Naive thymus-derived CD4-positive, alpha-beta T cell (primary cell): ENCODE measurements around the gene C2CD2. TPM values are rescaled to one million over a fixed set of nuclear protein-coding genes. Genes with fewer than 3 reads are reported as not detected.

Experiments used
- ATAC-seq: fragments of 150-1000 bp; cut with Tn5 transposase; 2 replicates; pipeline ENCODE4 v1.10.0; 2021; ENCODE audit warnings: mild to moderate bottlenecking, moderate library complexity
- CTCF ChIA-PET: fragments of 350-600 bp; sonication (Branson Sonifier 250); formaldehyde crosslinking; loops from one replicate; lab custom pipeline; 2021; ENCODE audit warnings: antibody characterized with exemption; lab: Charles Lee
- POLR2A ChIA-PET: fragments of 350-600 bp; sonication (Branson Sonifier 250); formaldehyde crosslinking; loops from one replicate; lab custom pipeline; 2021; ENCODE audit warnings: antibody characterized with exemption, inconsistent platforms; lab: Charles Lee
- DNase-seq, 9 donors: peaks; one replicate each; pipeline versions ENCODE4 v3.0.0 to v3.0.0-alpha.2; 2020 to 2022; ENCODE audit warnings: mixed read lengths in 1 of 9
- H3K27ac ChIP-seq: one replicate; pipeline ENCODE4 v1.7.0; 2013; ENCODE audit warnings: mild to moderate bottlenecking, low read depth, low read length, moderate library complexity
- H3K27me3 ChIP-seq, 2 donors: one replicate each; pipeline ENCODE4 v1.7.0; 2013; ENCODE audit warnings: low read length in 2 of 2, mild to moderate bottlenecking in 2 of 2, moderate library complexity in 2 of 2; ENCODE audit not compliant: control insufficient read depth in 2 of 2, insufficient read depth in 2 of 2
- H3K36me3 ChIP-seq, 3 experiments: 1 replicate in 2 of 3; 2 replicates in 1 of 3; pipeline ENCODE4 v1.7.0; 2013; ENCODE audit warnings: low read length in 3 of 3, mild to moderate bottlenecking in 3 of 3, moderate library complexity in 1 of 3; ENCODE audit not compliant: insufficient read depth in 3 of 3, control insufficient read depth in 2 of 3
- H3K4me1 ChIP-seq, 2 donors: one replicate each; pipeline ENCODE4 v1.7.0; 2013; ENCODE audit warnings: low read length in 2 of 2, mild to moderate bottlenecking in 2 of 2, moderate library complexity in 1 of 2; ENCODE audit not compliant: control insufficient read depth in 2 of 2, insufficient read depth in 2 of 2
- H3K4me3 ChIP-seq: 2 replicates; pipeline ENCODE4 v1.7.0; 2013; ENCODE audit warnings: mild to moderate bottlenecking, low read length
- H3K9me3 ChIP-seq, 3 experiments: 1 replicate in 2 of 3; 2 replicates in 1 of 3; pipeline ENCODE4 v1.7.0; 2013; ENCODE audit warnings: low read length in 3 of 3; ENCODE audit not compliant: control insufficient read depth in 2 of 3
- H3K27ac Mint-ChIP-seq, 9 donors: one replicate each; pipeline ENCODE4 v1.8.0; 2020 to 2022; ENCODE audit warnings: mixed read lengths in 9 of 9, mild to moderate bottlenecking in 8 of 9, moderate library complexity in 5 of 9, inconsistent platforms in 2 of 9
- H3K27me3 Mint-ChIP-seq, 5 donors: one replicate each; pipeline ENCODE4 v1.8.0; 2021 to 2022; ENCODE audit warnings: mixed read lengths in 5 of 5, mild to moderate bottlenecking in 1 of 5
- H3K36me3 Mint-ChIP-seq, 5 donors: one replicate each; pipeline ENCODE4 v1.8.0; 2020 to 2022; ENCODE audit warnings: mixed read lengths in 5 of 5, mild to moderate bottlenecking in 3 of 5, inconsistent platforms in 1 of 5
- H3K4me1 Mint-ChIP-seq, 7 donors: one replicate each; pipeline ENCODE4 v1.8.0; 2020 to 2022; ENCODE audit warnings: mixed read lengths in 7 of 7, mild to moderate bottlenecking in 3 of 7, inconsistent platforms in 1 of 7
- H3K4me3 Mint-ChIP-seq, 10 donors: one replicate each; pipeline ENCODE4 v1.8.0; 2020 to 2022; ENCODE audit warnings: mild to moderate bottlenecking in 10 of 10, mixed read lengths in 10 of 10, moderate library complexity in 6 of 10, inconsistent platforms in 2 of 10
- H3K9me3 Mint-ChIP-seq, 11 donors: one replicate each; pipeline ENCODE4 v1.8.0; 2020 to 2022; ENCODE audit warnings: mixed read lengths in 11 of 11, mild to moderate bottlenecking in 4 of 11, inconsistent platforms in 1 of 11, moderate library complexity in 1 of 11
- intact Hi-C, 2 donors: fragments of 100-400 bp; cut with micrococcal nuclease; formaldehyde crosslinking; loops; one replicate each; pipeline ENCODE4 v1.15.1; 2023
- polyA plus RNA-seq, 2 donors: library from polyadenylated mRNA; unstranded; fragments of 300-500 nt; fragmentation: Illumina TruSeq; gene quantifications; one replicate each; pipeline ENCODE4 v1.2.3, GENCODE V29; 2021
- total RNA-seq, 6 experiments: library from RNA in 5 of 6; stranded (reverse) in 5 of 6; gene quantifications; 1 replicate in 5 of 6; 2 replicates in 1 of 6; pipeline ENCODE4 v1.2.3 and lab custom pipeline; 2021 to 2026

C2CD2 gene
- total and polyA plus RNA-seq, 7 experiments from 2014 or later = 2.8 to 14.8 (median 10.0) TPM

GRCh38 chr21:41956926-41957729, 3.3 kb upstream of the C2CD2 start:
- Histone ChIP-seq H3K4me1 (peaks cover 0 to 6% of the 10 kb centered on the region in 2 donors), H3K27ac (no peak overlapping the region), H3K36me3 (no peaks in the 10 kb centered on the region), H3K9me3 (no peaks in the 10 kb centered on the region), H3K27me3 (no peaks in the 10 kb centered on the region), H3K4me3 (no peak overlapping the region)
- POLR2A ChIA-PET = no interaction called here
- intact Hi-C loops = no loop called here
- H3K4me1 Mint-ChIP-seq = peaks cover 9 to 34% (median 12%) of the 10 kb centered on the region in 7 donors
- no peak for DNase-seq
- peaks cover 5 to 29% (median 7%) of the 10 kb centered on the region in 5 donors for H3K27me3 Mint-ChIP-seq
- no peak overlapping the region for H3K27ac Mint-ChIP-seq
- no peak for ATAC-seq
- peaks cover 0 to 2% (median 0%) of the 10 kb centered on the region in 11 donors for H3K9me3 Mint-ChIP-seq
- H3K36me3 Mint-ChIP-seq = peaks cover 0 to 3% (median 0%) of the 10 kb centered on the region in 5 donors
- no peak overlapping the region for H3K4me3 Mint-ChIP-seq
- CTCF ChIA-PET = no interaction called here

GRCh38 chr21:41955516-41955915, 1.7 kb upstream of the C2CD2 start:
- ChIA-PET CTCF (interaction anchor here (0.7 kb wide), 1 partner anchor 140 kb away, joined by 3 read pairs; no protein-coding TSS in a partner anchor), POLR2A (no interaction called here)
- Mint-ChIP-seq H3K4me1 (peaks cover 4 to 25% (median 9%) of the 10 kb centered on the region in 7 donors), H3K27ac (peak overlapping the region in 1 of 9 donors; percentile 33), H3K9me3 (peaks cover 0 to 2% (median 0%) of the 10 kb centered on the region in 11 donors), H3K4me3 (no peak overlapping the region), H3K36me3 (peaks cover 0 to 4% (median 0%) of the 10 kb centered on the region in 5 donors), H3K27me3 (peaks cover 0 to 28% (median 7%) of the 10 kb centered on the region in 5 donors)
- Histone ChIP-seq H3K27ac (no peak overlapping the region), H3K4me1 (peaks cover 0 to 6% of the 10 kb centered on the region in 2 donors), H3K36me3 (no peaks in the 10 kb centered on the region), H3K4me3 (no peak overlapping the region), H3K9me3 (no peaks in the 10 kb centered on the region), H3K27me3 (no peaks in the 10 kb centered on the region)
- ATAC-seq (no peak), DNase-seq (no peak)
- intact Hi-C loops = no loop called here

- H3K4me1 ChIP-seq = peaks cover 0 to 6% of the 10 kb centered on the region in 2 donors
- Mint-ChIP-seq H3K27ac (peak overlapping the region in 4 of 9 donors; percentile 3 to 33 (median 14)), H3K4me1 (peaks cover 4 to 25% (median 9%) of the 10 kb centered on the region in 7 donors), H3K9me3 (peaks cover 0 to 2% (median 0%) of the 10 kb centered on the region in 11 donors), H3K27me3 (peaks cover 0 to 26% (median 7%) of the 10 kb centered on the region in 5 donors), H3K36me3 (peaks cover 0 to 4% (median 0%) of the 10 kb centered on the region in 5 donors), H3K4me3 (peak overlapping the region in 9 of 10 donors; percentile 11 to 88 (median 56))
- no peak overlapping the region for H3K4me3 ChIP-seq
- ATAC-seq (no peak), DNase-seq (no peak)
- H3K36me3 ChIP-seq = no peaks in the 10 kb centered on the region
- no peak overlapping the region for H3K27ac ChIP-seq
- ChIA-PET CTCF (no interaction called here), POLR2A (no interaction called here)
- no peaks in the 10 kb centered on the region for H3K27me3 ChIP-seq
- no peaks in the 10 kb centered on the region for H3K9me3 ChIP-seq
- intact Hi-C loops = no loop called here
These were observed 1.1 kb upstream of the C2CD2 start for GRCh38 chr21:41954654-41955499.

GRCh38 chr21:41953249-41953830, 478 bp downstream of the C2CD2 start:
- H3K36me3 Mint-ChIP-seq = peaks cover 0 to 4% (median 0%) of the 10 kb centered on the region in 5 donors
- no peaks in the 10 kb centered on the region for H3K9me3 ChIP-seq
- peak overlapping the region; percentile 16 to 78 (median 64) for H3K4me3 Mint-ChIP-seq
- H3K36me3 ChIP-seq = no peaks in the 10 kb centered on the region
- ChIA-PET POLR2A (no interaction called here), CTCF (no interaction called here)
- no peak overlapping the region for H3K4me3 ChIP-seq
- intact Hi-C loops = loop anchor here in 1 of 2 donors (2.0 kb wide), 1 partner anchor 27 kb away; no protein-coding TSS in a partner anchor
- H3K27ac ChIP-seq = no peak overlapping the region
- H3K4me1 Mint-ChIP-seq = peaks cover 4 to 25% (median 9%) of the 10 kb centered on the region in 7 donors
- H3K4me1 ChIP-seq = peaks cover 0 to 6% of the 10 kb centered on the region in 2 donors
- DNase-seq (peak in 3 of 9 donors; percentile 6 to 46 (median 8)), ATAC-seq (peak; percentile 44)
- peaks cover 0 to 26% (median 7%) of the 10 kb centered on the region in 5 donors for H3K27me3 Mint-ChIP-seq
- H3K27ac Mint-ChIP-seq = peak overlapping the region in 1 of 9 donors; percentile 34
- no peaks in the 10 kb centered on the region for H3K27me3 ChIP-seq
- peaks cover 0 to 3% (median 0%) of the 10 kb centered on the region in 11 donors for H3K9me3 Mint-ChIP-seq

GRCh38 chr21:41952568-41953248, 1.1 kb downstream of the C2CD2 start:
- intact Hi-C loops = loop anchor here in 1 of 2 donors (2.0 kb wide), 1 partner anchor 26 kb away; no protein-coding TSS in a partner anchor
- Histone ChIP-seq H3K4me1 (peaks cover 0 to 6% of the 10 kb centered on the region in 2 donors), H3K4me3 (no peak overlapping the region), H3K9me3 (no peaks in the 10 kb centered on the region), H3K27ac (no peak overlapping the region), H3K36me3 (no peaks in the 10 kb centered on the region), H3K27me3 (no peaks in the 10 kb centered on the region)
- POLR2A ChIA-PET = no interaction called here
- Mint-ChIP-seq H3K27ac (peak overlapping the region in 3 of 9 donors; percentile 34 to 75 (median 41)), H3K9me3 (peaks cover 0 to 3% (median 0%) of the 10 kb centered on the region in 11 donors), H3K36me3 (peaks cover 0 to 4% (median 0%) of the 10 kb centered on the region in 5 donors), H3K27me3 (peaks cover 0 to 26% (median 7%) of the 10 kb centered on the region in 5 donors), H3K4me3 (peak overlapping the region; percentile 16 to 78 (median 64)), H3K4me1 (peaks cover 4 to 25% (median 12%) of the 10 kb centered on the region in 7 donors)
- DNase-seq = no peak
- ATAC-seq = no peak
- CTCF ChIA-PET = interaction anchor here (0.8 to 0.9 kb wide), 2 partner anchors 155 to 428 kb away, joined by 4 read pairs; no protein-coding TSS in a partner anchor
